ENCODE results near the gene SLC39A8.

SLC39A8 gene

GRCh38 chr4:102344954-102345794 lies at the start of gene SLC39A8:
Gene SLC39A8, minus strand, starts transcription at chr4:102345482. Its CDS starts 820 bp downstream, at chr4:102344662.
- no peak for TF ChIP-seq ZC3H10 (CRISPR knock-in tag; IDR thresholded peaks at IDR 0.05)
- no peak for TF ChIP-seq ZFP3 (CRISPR knock-in tag; IDR thresholded peaks at IDR 0.05)
- no peak for TF ChIP-seq CREB5 (CRISPR knock-in tag; IDR thresholded peaks at IDR 0.05; ENCODE audit: low read depth)
- no peak for TF ChIP-seq PATZ1 (CRISPR knock-in tag; IDR thresholded peaks at IDR 0.05; ENCODE audit: borderline replicate concordance)
- TF ChIP-seq TOX (CRISPR knock-in tag; IDR thresholded peaks at IDR 0.05; ENCODE audit: borderline replicate concordance): no peak
- TF ChIP-seq ISL1 (CRISPR knock-in tag; IDR thresholded peaks at IDR 0.05): no peak
- TF ChIP-seq POU6F1 (CRISPR knock-in tag; IDR thresholded peaks at IDR 0.05; ENCODE audit: borderline replicate concordance, low read depth): no peak
- no peak for TF ChIP-seq TCF4 (CRISPR knock-in tag; IDR thresholded peaks at IDR 0.05; ENCODE audit: borderline replicate concordance)
- no peak for TF ChIP-seq CSDC2 (CRISPR knock-in tag; IDR thresholded peaks at IDR 0.05)
- ATAC-seq: peak; percentile 93

- no peak for TF ChIP-seq PPARA (CRISPR knock-in tag; IDR thresholded peaks at IDR 0.05; ENCODE audit: borderline replicate concordance)
- TF ChIP-seq ISL1 (CRISPR knock-in tag; IDR thresholded peaks at IDR 0.05): no peak
- no peak for TF ChIP-seq SNAI2 (CRISPR knock-in tag; IDR thresholded peaks at IDR 0.05)
- TF ChIP-seq ESRRG (CRISPR knock-in tag; IDR thresholded peaks at IDR 0.05): no peak
- TF ChIP-seq OSR1 (CRISPR knock-in tag; IDR thresholded peaks at IDR 0.05): no peak
- no peak for ATAC-seq
Observed at GRCh38 chr4:102392033-102392744, 46.9 kb upstream of the SLC39A8 start.

DNA sequence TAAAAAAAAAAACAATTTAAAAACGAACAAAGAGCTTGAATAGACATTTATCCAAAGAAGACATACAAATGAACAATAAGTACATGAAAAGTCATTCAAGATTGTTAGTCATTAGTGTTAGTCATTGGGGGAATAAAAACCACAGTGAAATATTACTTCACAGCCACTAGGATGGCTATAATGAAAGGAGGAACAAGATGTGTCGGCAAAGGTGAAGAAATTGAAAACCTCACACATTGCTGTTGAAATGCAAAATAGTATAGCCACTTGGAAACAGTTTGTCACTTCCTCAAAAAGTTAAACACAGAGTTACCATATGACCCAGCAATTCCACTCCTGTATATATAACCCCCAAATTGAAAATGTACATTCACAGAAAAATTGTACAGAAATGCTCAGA lies 45.2 kb upstream of the SLC39A8 start:
- no peak for TF ChIP-seq OSR1 (CRISPR knock-in tag; IDR thresholded peaks at IDR 0.05)
- no peak for TF ChIP-seq ZNF70 (CRISPR knock-in tag; IDR thresholded peaks at IDR 0.05)
- TF ChIP-seq RARB (CRISPR knock-in tag; IDR thresholded peaks at IDR 0.05): no peak
- TF ChIP-seq ESRRG (CRISPR knock-in tag; IDR thresholded peaks at IDR 0.05): no peak
- no peak for TF ChIP-seq SNAI2 (CRISPR knock-in tag; IDR thresholded peaks at IDR 0.05)
- no peak for TF ChIP-seq POU6F1 (CRISPR knock-in tag; IDR thresholded peaks at IDR 0.05; ENCODE audit: borderline replicate concordance, low read depth)
- TF ChIP-seq ZC3H10 (CRISPR knock-in tag; IDR thresholded peaks at IDR 0.05): no peak
- TF ChIP-seq TCF4 (CRISPR knock-in tag; IDR thresholded peaks at IDR 0.05; ENCODE audit: borderline replicate concordance): no peak
- no peak for TF ChIP-seq PATZ1 (CRISPR knock-in tag; IDR thresholded peaks at IDR 0.05; ENCODE audit: borderline replicate concordance)
- no peak for TF ChIP-seq ZFP3 (CRISPR knock-in tag; IDR thresholded peaks at IDR 0.05)
- no peak for ATAC-seq

DNA sequence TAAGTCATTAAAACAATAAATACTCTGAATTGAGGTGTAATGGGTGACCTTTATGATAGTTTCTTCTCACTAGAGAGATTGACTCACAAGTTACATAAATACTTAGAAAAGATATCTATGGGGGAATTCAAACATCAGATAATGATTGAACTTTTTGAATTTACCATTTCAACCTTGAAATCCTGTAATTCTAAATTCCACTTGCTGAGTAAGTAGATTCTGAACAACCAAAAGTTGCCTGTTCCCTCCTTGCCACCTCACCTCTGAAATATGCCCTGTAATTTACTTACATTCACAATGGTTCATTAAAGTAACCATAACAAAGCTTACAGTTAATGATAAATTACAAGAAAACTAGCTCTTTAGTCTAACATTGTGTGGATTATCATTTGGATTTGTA lies 43.3 kb upstream of the SLC39A8 start:
- TF ChIP-seq ZFP3 (CRISPR knock-in tag; IDR thresholded peaks at IDR 0.05) (no peak), ZNF70 (CRISPR knock-in tag; IDR thresholded peaks at IDR 0.05) (no peak), POU6F1 (CRISPR knock-in tag; IDR thresholded peaks at IDR 0.05; ENCODE audit: borderline replicate concordance, low read depth) (no peak)
- TF ChIP-seq, protein P1, sequence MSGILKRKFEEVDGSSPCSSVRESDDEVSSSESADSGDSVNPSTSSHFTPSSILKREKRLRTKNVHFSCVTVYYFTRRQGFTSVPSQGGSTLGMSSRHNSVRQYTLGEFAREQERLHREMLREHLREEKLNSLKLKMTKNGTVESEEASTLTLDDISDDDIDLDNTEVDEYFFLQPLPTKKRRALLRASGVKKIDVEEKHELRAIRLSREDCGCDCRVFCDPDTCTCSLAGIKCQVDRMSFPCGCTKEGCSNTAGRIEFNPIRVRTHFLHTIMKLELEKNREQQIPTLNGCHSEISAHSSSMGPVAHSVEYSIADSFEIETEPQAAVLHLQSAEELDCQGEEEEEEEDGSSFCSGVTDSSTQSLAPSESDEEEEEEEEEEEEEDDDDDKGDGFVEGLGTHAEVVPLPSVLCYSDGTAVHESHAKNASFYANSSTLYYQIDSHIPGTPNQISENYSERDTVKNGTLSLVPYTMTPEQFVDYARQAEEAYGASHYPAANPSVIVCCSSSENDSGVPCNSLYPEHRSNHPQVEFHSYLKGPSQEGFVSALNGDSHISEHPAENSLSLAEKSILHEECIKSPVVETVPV (CRISPR knock-in tag; IDR thresholded peaks at IDR 0.05): no peak
- no peak for ATAC-seq
